CD4-positive, alpha-beta T cell treated with Interleukin-15 for 4 hours (primary cell): ENCODE data around the gene ABCB1.

Experiments used
- DNase-seq: peaks from one replicate; pipeline ENCODE4 v3.0.0-alpha.2; 2020; ENCODE audit warnings: low spot score

Gene ABCB1

GRCh38 chr7:87600130-87601124, at the start of gene ABCB1:
ABCB1 (minus strand) TSS chr7:87600884; CDS start chr7:87600184, 700 bp downstream.
- DNase-seq = peak; percentile 44

GRCh38 chr7:87648316-87648715, 47.6 kb upstream of the ABCB1 start:
- no peak for DNase-seq

- DNase-seq = no peak
Measured at GRCh38 chr7:87645446-87645845, 44.8 kb upstream of the ABCB1 start.

GRCh38 chr7:87635921-87636320, 35.2 kb upstream of the ABCB1 start:
- no peak for DNase-seq

- peak; percentile 3 for DNase-seq
Measured at GRCh38 chr7:87628780-87629569, 28.3 kb upstream of the ABCB1 start.

GRCh38 chr7:87627634-87627994, 26.9 kb upstream of the ABCB1 start:
- no peak for DNase-seq

GRCh38 chr7:87625101-87625500, 24.4 kb upstream of the ABCB1 start:
- DNase-seq = no peak

GRCh38 chr7:87624628-87625027, 23.9 kb upstream of the ABCB1 start:
- DNase-seq = no peak

- DNase-seq = no peak
Measured at GRCh38 chr7:87615197-87615596, 14.5 kb upstream of the ABCB1 start.

GRCh38 chr7:87609916-87610315, 9.2 kb upstream of the ABCB1 start:
- no peak for DNase-seq

GRCh38 chr7:87608431-87608830, 7.7 kb upstream of the ABCB1 start:
- DNase-seq = no peak

- DNase-seq = no peak
Measured at GRCh38 chr7:87604264-87604663, 3.6 kb upstream of the ABCB1 start.

- peak; percentile 32 for DNase-seq
Measured at GRCh38 chr7:87599336-87599735, 1.3 kb downstream of the ABCB1 start.

GRCh38 chr7:87598234-87599009, 2.3 kb downstream of the ABCB1 start:
- DNase-seq = no peak

- DNase-seq = no peak
Measured at GRCh38 chr7:87596696-87597095, 4.0 kb downstream of the ABCB1 start.

GRCh38 chr7:87596136-87596535, 4.5 kb downstream of the ABCB1 start:
- DNase-seq = no peak

- no peak for DNase-seq
Measured at GRCh38 chr7:87592300-87592699, 8.4 kb downstream of the ABCB1 start.

GRCh38 chr7:87591211-87591610, 9.5 kb downstream of the ABCB1 start:
- DNase-seq = no peak

- no peak for DNase-seq
Measured at GRCh38 chr7:87590578-87590977, 10.1 kb downstream of the ABCB1 start.

GRCh38 chr7:87589631-87590030, 11.1 kb downstream of the ABCB1 start:
- DNase-seq = no peak

- no peak for DNase-seq
Measured at GRCh38 chr7:87581723-87582122, 19.0 kb downstream of the ABCB1 start.

- DNase-seq = no peak
Measured at GRCh38 chr7:87580636-87581035, 20.0 kb downstream of the ABCB1 start.
